ENCODE measurements around the gene RBMS1. TPM values are rescaled to one million over a fixed set of nuclear protein-coding genes. Genes with fewer than 3 reads are reported as not detected.

The RBMS1 gene
- total and polyA plus RNA-seq, 2 experiments from 2014 or later = 55.5 to 94.8 TPM

DNA sequence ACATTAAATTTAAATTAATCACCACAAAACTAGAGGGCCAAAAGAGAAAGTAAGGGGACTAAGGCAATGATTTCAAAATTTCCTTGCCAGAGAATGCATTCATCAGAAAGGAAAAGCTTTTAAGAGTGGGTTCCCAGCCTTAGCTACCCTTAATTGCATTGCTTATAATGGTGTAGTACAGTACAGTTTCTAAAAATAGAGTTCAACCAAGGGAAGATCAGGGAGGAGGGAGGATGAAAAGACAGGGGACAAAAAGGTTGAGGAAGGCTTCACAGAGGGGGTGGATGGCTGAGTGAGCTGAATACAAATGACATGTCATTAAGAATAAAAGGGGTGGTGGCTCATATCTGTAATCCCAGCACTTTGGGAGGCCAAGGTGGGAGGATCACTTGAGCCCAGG, 119.9 kb downstream of the RBMS1 start:
- ATAC-seq (no peak), DNase-seq (ENCODE audit: low spot score) (no peak)
- Histone ChIP-seq H3F3A (replicated peaks; ENCODE audit: low read depth) (no peaks in the 10 kb centered on the region), H3K9me2 (ENCODE audit: insufficient read depth) (no peaks in the 10 kb centered on the region), H2AFZ (no peak overlapping the region), H4K20me1 (replicated peaks; ENCODE audit: insufficient read depth) (0 out of 2 replicates have a peak, but pooled peaks cover 11% of the 10 kb centered on the region), H3K79me2 (replicated peaks; ENCODE audit: insufficient read depth) (peaks cover 84% of the 10 kb centered on the region), H3K27ac (ENCODE audit: low read depth) (no peak overlapping the region), H3K36me3 (ENCODE audit: insufficient read depth) (no peaks in the 10 kb centered on the region), H3K27me3 (ENCODE audit: insufficient read depth) (no peaks in the 10 kb centered on the region), H3K4me1 (ENCODE audit: insufficient read depth) (peaks cover 71% of the 10 kb centered on the region), H3K4me2 (peak overlapping the region; percentile 37; the same call in 1 of the 2 replicates), H3K4me3 (no peak overlapping the region)
- H3K4me1 Mint-ChIP-seq = peaks cover 76% of the 10 kb centered on the region
- H3K27ac Mint-ChIP-seq = peak overlapping the region; percentile 39
- no peaks in the 10 kb centered on the region for H3K9me3 Mint-ChIP-seq
- no peak overlapping the region for H3K4me3 Mint-ChIP-seq
- H3K36me3 Mint-ChIP-seq (ENCODE audit: low read depth) = peaks cover 3% of the 10 kb centered on the region; the same call in 1 of the 3 replicates
- H3K27me3 Mint-ChIP-seq (ENCODE audit: insufficient read depth, low read depth, poor library complexity) = no peaks in the 10 kb centered on the region
- TF ChIP-seq ZNF114 (CRISPR knock-in tag; IDR thresholded peaks at IDR 0.05) = no peak

DNA sequence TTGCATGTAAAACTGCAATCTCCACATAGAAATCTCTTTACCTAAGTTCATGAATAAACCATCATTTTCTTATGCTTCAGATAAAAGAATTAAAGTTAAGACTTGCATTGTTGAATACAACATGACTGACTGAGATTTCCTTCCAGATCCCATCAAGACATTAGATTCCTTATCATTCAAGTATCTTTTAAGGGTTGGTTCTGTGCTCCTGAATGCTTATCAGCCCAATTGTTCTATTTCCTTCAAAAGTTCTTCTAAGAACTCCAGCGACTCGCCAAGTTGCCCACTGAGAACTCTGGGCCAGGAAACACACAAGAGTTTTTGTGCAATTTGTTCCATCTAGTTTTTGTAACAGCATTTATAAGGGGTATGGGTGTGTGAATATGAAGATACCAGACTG, 120.3 kb downstream of the RBMS1 start:
- no peaks in the 10 kb centered on the region for H3K9me3 Mint-ChIP-seq
- no peaks in the 10 kb centered on the region for H3K27me3 Mint-ChIP-seq (ENCODE audit: insufficient read depth, low read depth, poor library complexity)
- peaks cover 72% of the 10 kb centered on the region for H3K4me1 ChIP-seq (ENCODE audit: insufficient read depth)
- H3K4me3 Mint-ChIP-seq = no peak overlapping the region
- no peak overlapping the region for H3K27ac ChIP-seq (ENCODE audit: low read depth)
- ATAC-seq (no peak), DNase-seq (ENCODE audit: low spot score) (no peak)
- no peaks in the 10 kb centered on the region for H3K36me3 ChIP-seq (ENCODE audit: insufficient read depth)
- H3K4me3 ChIP-seq = no peak overlapping the region
- no peaks in the 10 kb centered on the region for H3F3A ChIP-seq (replicated peaks; ENCODE audit: low read depth)
- no peak overlapping the region for H2AFZ ChIP-seq
- peaks cover 3% of the 10 kb centered on the region; the same call in 1 of the 3 replicates for H3K36me3 Mint-ChIP-seq (ENCODE audit: low read depth)
- peaks cover 84% of the 10 kb centered on the region for H3K79me2 ChIP-seq (replicated peaks; ENCODE audit: insufficient read depth)
- H3K4me2 ChIP-seq = peak overlapping the region; percentile 37; the same call in 1 of the 2 replicates
- H4K20me1 ChIP-seq (replicated peaks; ENCODE audit: insufficient read depth) = 0 out of 2 replicates have a peak, but pooled peaks cover 11% of the 10 kb centered on the region
- H3K4me1 Mint-ChIP-seq = peaks cover 73% of the 10 kb centered on the region
- no peaks in the 10 kb centered on the region for H3K9me2 ChIP-seq (ENCODE audit: insufficient read depth)
- peak overlapping the region; percentile 39; the same call in 1 of the 2 replicates for H3K27ac Mint-ChIP-seq
- H3K27me3 ChIP-seq (ENCODE audit: insufficient read depth) = no peaks in the 10 kb centered on the region
- TF ChIP-seq EZH2phosphoT487 (IDR thresholded peaks at IDR 0.05; ENCODE audit: unreplicated experiment) (no peak), STAT1 (IDR thresholded peaks at IDR 0.05; ENCODE audit: unreplicated experiment) (no peak), POLR2AphosphoS5 (IDR thresholded peaks at IDR 0.05; ENCODE audit: low read depth) (no peak), ZNF114 (CRISPR knock-in tag; IDR thresholded peaks at IDR 0.05) (no peak), CREB1 (CRISPR knock-in tag; IDR thresholded peaks at IDR 0.05; ENCODE audit: low read depth) (no peak), JUNB (IDR thresholded peaks at IDR 0.05; ENCODE audit: unreplicated experiment) (no peak), ZNF331 (CRISPR knock-in tag; IDR thresholded peaks at IDR 0.05; ENCODE audit: low read depth) (no peak)
- TF ChIP-seq, protein P1, sequence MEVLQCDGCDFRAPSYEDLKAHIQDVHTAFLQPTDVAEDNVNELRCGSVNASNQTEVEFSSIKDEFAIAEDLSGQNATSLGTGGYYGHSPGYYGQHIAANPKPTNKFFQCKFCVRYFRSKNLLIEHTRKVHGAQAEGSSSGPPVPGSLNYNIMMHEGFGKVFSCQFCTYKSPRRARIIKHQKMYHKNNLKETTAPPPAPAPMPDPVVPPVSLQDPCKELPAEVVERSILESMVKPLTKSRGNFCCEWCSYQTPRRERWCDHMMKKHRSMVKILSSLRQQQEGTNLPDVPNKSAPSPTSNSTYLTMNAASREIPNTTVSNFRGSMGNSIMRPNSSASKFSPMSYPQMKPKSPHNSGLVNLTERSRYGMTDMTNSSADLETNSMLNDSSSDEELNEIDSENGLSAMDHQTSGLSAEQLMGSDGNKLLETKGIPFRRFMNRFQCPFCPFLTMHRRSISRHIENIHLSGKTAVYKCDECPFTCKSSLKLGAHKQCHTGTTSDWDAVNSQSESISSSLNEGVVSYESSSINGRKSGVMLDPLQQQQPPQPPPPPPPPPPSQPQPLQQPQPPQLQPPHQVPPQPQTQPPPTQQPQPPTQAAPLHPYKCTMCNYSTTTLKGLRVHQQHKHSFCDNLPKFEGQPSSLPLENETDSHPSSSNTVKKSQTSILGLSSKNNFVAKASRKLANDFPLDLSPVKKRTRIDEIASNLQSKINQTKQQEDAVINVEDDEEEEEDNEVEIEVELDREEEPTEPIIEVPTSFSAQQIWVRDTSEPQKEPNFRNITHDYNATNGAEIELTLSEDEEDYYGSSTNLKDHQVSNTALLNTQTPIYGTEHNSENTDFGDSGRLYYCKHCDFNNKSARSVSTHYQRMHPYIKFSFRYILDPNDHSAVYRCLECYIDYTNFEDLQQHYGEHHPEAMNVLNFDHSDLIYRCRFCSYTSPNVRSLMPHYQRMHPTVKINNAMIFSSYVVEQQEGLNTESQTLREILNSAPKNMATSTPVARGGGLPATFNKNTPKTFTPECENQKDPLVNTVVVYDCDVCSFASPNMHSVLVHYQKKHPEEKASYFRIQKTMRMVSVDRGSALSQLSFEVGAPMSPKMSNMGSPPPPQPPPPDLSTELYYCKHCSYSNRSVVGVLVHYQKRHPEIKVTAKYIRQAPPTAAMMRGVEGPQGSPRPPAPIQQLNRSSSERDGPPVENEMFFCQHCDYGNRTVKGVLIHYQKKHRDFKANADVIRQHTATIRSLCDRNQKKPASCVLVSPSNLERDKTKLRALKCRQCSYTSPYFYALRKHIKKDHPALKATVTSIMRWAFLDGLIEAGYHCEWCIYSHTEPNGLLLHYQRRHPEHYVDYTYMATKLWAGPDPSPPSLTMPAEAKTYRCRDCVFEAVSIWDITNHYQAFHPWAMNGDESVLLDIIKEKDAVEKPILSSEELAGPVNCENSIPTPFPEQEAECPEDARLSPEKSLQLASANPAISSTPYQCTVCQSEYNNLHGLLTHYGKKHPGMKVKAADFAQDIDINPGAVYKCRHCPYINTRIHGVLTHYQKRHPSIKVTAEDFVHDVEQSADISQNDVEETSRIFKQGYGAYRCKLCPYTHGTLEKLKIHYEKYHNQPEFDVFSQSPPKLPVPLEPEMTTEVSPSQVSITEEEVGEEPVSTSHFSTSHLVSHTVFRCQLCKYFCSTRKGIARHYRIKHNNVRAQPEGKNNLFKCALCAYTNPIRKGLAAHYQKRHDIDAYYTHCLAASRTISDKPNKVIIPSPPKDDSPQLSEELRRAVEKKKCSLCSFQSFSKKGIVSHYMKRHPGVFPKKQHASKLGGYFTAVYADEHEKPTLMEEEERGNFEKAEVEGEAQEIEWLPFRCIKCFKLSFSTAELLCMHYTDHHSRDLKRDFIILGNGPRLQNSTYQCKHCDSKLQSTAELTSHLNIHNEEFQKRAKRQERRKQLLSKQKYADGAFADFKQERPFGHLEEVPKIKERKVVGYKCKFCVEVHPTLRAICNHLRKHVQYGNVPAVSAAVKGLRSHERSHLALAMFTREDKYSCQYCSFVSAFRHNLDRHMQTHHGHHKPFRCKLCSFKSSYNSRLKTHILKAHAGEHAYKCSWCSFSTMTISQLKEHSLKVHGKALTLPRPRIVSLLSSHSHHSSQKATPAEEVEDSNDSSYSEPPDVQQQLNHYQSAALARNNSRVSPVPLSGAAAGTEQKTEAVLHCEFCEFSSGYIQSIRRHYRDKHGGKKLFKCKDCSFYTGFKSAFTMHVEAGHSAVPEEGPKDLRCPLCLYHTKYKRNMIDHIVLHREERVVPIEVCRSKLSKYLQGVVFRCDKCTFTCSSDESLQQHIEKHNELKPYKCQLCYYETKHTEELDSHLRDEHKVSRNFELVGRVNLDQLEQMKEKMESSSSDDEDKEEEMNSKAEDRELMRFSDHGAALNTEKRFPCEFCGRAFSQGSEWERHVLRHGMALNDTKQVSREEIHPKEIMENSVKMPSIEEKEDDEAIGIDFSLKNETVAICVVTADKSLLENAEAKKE (CRISPR knock-in tag; IDR thresholded peaks at IDR 0.05) = no peak
- TF ChIP-seq, protein P2, sequence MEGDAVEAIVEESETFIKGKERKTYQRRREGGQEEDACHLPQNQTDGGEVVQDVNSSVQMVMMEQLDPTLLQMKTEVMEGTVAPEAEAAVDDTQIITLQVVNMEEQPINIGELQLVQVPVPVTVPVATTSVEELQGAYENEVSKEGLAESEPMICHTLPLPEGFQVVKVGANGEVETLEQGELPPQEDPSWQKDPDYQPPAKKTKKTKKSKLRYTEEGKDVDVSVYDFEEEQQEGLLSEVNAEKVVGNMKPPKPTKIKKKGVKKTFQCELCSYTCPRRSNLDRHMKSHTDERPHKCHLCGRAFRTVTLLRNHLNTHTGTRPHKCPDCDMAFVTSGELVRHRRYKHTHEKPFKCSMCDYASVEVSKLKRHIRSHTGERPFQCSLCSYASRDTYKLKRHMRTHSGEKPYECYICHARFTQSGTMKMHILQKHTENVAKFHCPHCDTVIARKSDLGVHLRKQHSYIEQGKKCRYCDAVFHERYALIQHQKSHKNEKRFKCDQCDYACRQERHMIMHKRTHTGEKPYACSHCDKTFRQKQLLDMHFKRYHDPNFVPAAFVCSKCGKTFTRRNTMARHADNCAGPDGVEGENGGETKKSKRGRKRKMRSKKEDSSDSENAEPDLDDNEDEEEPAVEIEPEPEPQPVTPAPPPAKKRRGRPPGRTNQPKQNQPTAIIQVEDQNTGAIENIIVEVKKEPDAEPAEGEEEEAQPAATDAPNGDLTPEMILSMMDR (conservative IDR thresholded peaks at IDR 0.05; ENCODE audit: low read depth in 2 of 2) = no peak
- TF ChIP-seq, protein P3, sequence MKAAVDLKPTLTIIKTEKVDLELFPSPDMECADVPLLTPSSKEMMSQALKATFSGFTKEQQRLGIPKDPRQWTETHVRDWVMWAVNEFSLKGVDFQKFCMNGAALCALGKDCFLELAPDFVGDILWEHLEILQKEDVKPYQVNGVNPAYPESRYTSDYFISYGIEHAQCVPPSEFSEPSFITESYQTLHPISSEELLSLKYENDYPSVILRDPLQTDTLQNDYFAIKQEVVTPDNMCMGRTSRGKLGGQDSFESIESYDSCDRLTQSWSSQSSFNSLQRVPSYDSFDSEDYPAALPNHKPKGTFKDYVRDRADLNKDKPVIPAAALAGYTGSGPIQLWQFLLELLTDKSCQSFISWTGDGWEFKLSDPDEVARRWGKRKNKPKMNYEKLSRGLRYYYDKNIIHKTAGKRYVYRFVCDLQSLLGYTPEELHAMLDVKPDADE (IDR thresholded peaks at IDR 0.05) = no peak

All from GM23338 (cell line).